ACHN (cell line): ENCODE results near the gene MREG.
"Not testable (repeated sequence)": the region's sequence is repeated elsewhere in the genome, so short reads cannot be mapped to it uniquely, and the experiment has no call there.

Experiments
- DNase-seq: peaks from one replicate; pipeline ENCODE4 v3.0.0-alpha.2; 2015
- in situ Hi-C: cut with HindIII; loops from 2 replicates; pipeline ENCODE4 v1.10.0; 2017; ENCODE audit warnings: low sequenced_read_pairs, low pct_ligation_motif_present, low pct_unique_long_range_greater_than_20kb

Gene MREG

DNA sequence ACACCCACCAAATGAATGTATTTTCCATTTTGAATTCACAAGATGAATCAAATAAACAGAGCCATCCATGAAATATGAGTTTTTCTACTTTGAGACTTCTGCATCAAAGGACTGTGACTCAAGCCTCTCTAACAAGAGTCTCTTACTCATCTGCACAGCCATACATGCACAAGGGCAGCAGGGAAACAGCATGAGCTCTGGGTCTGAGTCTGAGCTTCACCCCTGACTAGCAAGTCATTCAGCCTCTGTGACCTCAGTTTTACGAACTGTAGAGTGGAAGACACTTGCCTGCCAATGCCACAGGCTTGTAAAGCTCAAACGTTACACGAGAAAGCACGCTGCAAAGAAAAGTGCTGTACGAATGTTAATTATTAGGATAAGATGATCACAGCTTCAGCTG is 42.9 kb downstream of the MREG start:
- DNase-seq = no peak
- in situ Hi-C loops = no loop called here

DNA sequence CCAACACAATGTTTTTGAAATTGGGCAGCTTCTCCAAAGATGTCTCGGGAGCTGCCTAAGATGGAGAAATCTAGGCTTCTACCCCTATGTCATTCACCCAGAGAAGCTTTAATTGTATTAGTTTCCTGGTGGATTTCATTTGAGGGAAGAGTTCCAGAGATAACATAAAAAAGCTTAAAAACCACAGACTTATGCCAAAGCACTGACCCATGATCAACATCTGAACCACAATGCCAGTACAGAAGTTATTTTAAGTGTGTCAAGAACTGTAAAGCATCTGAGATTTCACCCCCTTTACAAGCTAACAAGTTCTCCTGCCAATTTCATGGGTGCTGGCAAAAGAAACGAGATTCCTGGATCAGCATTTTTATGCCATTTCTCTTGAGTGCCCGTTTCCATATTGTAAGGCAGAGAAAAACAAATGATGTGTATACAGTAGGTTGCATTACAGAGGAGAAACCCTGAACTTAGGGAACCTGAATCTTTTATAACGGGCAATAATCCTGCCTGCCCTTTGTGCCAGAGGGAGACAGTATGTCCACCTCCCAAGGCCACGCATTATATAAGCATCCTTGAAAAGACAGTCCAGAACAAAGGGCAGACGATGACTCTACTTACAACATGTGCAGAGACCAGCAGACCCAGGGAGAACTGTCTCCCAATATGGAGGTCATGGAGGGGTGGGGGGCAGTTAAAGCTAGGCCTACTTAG is 44.1 kb downstream of the MREG start:
- peak; percentile 24 for DNase-seq
- in situ Hi-C loops = no loop called here

DNA sequence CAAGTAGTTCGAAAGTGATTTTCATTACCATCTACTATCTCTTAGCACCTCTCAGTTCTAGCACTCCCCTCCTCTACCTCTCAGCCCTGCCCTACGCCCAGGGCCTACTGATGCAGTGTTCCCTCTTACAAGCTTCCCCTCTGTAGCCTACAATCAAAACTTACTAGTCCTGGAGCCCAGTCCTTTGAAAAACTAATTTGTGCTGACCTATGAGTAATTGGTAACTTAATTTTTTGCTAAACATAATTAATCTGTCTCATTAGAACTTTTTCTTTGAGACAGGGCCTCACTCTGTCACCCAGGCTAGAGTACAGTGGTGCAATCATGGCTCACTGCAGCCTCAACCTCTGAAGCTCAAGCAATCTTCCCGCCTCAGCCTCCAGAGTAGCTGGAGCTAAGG is 44.9 kb downstream of the MREG start:
- in situ Hi-C loops = no loop called here
- no peak for DNase-seq

DNA sequence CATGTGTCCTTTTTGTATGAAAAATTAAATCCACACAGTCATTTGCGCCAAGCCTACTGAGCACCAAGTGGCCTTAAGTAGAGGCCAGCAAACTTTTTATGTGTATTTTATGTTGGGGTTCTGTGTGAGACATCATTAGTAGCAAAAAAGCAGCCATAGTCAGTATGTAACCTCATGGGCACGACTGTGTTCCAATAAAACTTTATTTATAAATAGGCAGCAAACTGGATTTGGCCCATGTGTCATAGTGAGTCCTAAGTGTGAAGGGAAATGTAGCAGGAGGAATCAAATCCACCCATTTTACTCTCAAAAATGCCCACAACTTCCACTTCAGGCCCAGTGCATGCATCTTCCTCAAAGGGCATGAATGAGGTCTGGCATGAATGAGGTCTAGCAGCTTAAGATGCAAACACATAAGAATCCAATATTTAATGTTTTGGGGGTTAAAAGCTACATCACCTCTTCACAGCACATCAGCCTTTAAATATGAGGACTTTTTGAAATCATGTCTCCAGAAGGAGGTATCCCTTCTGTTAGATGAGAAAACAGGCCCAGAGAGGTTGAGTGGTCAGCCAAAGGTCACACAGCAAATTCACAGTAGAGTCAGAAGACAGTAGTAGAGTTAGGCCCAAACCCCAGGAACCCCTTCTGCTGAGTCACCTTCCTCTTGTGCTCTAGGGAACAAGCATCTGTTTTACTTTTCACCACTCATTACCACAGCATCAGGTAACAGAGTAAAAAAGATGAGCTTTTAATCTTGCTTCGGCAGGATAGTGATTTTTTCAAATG is 45.6 kb downstream of the MREG start:
- no peak for DNase-seq
- in situ Hi-C loops = no loop called here

DNA sequence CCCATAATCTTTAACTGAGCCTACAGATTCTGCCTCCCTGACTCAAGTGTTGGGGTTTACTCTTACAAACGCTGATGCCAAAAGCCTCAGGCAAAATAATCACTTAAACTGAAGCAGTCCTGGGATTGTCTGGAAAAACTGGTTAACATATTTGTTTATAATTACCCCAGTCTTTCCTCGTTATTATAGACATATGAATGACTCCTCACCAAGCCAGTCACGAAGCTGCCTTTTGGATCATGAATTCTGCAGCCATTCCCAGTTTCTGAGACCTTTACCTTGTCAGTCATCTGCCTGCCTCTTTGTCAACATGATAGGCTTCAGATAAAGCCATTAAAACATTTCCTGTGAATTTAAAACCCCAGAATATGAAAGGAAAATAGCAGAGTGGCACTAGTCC is 46.4 kb downstream of the MREG start:
- in situ Hi-C loops = no loop called here
- DNase-seq = no peak

DNA sequence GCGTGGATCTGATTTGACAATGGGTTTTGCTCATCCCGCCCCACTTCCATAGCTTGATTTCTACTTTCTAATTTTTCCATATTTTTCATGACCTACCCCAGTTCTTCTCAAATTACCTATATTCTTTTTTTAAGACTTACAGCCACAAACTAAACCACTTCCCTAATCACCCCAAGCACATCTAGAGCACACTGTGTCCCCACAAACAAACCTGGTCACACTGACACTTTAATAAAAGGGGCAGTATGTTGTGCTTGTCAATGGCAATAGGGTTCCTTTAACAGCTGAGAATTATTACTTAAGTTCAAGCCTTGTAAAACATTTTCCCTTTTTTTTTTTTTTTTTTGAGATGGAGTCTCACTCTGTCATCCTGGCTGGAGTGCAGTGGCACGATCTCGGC is 47.1 kb downstream of the MREG start:
- no peak for DNase-seq
- in situ Hi-C loops = no loop called here

DNA sequence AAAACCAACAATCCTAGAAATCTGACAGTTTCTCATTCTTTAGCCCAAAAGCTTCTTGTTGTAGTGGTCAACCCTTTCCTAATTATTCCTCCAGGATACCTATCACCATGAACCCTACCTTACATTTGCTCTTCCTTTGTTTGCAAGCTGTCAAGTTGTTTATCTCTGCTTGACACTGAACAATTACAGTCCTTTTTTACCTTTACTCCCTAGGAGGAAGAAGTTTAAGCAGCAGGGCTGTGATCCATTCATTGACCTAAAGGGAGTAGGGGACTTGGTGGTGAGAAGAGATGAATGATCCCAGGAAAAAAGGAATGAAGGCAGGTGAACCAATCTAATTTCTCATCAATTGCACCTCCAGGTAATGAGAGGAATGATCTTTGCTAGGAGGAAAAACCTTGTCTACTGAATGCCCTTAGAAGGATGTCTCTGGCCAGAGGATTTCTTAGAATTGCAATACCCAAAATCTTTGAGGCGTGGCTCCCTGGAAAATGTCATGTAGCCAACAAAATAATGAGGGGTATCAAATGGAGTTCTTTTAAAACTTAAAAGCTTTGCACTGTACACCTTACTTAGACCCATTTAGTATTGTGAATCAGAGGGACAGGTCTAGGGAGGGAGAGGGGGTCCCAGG is 47.7 kb downstream of the MREG start:
- DNase-seq = no peak
- in situ Hi-C loops = no loop called here

DNA sequence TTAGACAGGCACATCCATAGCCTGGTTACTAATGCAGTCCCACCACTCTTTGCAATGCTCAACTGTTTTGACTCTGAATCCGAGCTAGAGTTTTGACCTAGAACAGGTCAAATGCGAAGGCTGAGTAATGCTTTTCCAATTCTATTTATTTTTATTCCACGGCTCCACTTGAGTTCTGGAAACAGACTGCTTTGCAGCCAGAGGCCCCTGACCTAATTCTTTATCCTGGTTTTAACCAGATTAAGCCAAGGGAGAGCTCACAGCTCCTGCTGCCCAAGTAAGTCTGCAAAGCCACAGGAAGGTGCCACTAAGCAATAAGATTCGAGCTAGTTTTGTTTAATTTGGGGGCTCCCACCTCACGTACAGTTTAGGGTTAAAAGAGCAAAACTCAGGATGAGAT is 51.4 kb downstream of the MREG start:
- DNase-seq = no peak
- in situ Hi-C loops = no loop called here

DNA sequence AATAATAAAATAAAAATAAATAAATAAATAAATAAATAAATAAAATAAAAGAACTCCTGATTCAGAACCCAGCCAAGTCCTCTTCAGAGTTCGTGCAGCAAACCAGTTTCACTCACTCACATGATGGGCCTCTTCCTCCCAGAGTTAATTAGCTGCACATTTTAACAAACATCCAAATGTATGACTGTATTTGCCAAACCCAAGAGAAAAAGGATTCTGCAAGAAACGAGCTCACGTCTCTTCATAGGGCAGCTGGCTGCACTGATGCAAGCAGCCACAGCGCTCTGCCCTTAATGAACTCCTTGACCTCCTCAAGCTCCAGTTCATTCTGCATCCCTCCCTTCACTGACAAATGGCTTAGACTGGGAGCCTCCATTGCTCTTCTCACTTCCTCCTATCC is 55.1 kb downstream of the MREG start:
- DNase-seq = no peak
- in situ Hi-C loops = no loop called here

DNA sequence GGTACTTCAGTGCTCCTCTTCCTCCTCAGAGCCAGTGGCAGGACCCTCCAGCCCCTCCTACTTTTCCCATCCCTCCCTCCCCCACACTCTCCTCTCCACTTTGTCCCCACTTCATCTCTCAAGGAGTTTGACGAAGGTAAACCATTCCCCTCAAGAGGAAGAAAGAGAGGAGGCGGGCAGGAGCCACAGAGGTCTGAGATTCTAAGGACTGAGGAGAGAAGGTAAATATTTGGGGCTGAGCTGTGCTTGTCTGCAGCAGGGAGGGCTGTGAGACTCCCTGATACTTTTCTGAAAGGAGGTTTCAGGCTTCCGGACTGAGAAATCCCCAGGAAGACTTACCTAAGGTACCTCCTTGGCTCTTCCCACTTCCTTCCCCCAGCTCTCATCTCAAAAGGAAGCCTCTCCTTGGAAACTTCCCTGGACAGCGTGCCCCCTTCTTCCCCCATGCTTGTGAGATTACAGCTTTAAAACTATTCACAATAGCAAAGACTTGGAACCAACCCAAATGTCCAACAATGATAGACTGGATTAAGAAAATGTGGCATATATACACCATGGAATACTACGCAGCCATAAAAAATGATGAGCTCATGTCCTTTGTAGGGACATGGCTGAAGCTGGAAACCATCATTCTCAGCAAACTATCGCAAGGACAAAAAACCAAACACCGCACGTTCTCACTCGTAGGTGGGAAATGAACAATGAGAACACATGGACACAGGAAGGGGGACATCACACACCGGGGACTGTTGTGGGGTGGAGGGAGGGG is 55.8 kb downstream of the MREG start:
- DNase-seq, in situ Hi-C loops: not testable (repeated sequence)

DNA sequence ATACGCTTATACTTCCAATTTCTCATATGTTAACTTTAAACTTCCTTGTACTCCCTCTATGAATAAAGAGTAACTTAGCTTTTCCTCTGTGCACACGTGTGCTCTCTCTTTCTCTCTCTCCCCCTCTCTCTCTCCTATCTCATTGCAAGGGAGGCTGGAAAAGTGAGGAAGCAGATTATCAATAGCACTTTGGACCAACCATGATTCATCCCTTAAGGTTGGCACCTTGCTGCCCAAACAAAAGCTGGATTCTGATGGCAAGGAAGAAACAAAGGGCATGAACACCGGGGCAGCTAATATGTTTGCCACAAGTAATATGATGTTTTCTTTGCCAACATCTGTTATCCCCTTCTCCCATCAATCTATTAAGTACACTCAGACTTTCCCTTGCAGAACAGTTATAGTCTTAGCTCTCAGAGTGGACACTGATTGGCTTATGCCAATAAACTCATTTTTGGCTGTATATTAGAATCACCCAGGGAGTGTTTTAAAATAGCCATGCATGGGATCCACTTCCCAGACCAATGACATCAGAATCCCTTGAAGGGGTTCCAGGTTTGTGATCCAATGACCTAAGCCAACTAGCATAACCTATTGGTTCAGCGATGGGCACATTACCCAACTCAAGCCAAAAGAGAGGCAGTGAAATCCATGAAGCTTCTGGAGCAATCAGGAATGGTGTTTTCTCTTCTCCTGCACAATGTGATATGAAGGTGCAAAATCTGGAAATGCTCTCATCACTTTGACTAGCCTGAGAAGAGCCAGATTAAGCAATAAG is 60.3 kb downstream of the MREG start:
- DNase-seq = no peak
- in situ Hi-C loops = no loop called here

DNA sequence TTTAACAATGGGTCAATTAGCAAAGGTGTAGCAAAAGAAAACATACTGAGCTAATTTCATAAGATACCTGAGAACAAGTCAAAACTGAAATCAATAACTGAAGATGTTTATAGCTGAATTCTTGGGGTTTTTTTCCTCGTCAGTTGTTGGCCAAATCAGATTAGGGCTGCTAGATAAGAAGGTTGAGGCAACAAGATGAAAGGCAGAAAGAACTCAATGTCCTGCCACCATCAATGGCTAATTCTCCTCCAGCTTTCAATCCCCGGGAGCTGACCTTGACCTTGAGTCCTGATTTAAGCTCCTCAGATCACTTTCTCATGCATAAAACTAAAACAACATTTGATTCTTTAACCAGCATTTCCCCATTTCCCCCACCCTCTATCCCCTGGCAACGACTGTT is 61.8 kb downstream of the MREG start:
- in situ Hi-C loops = no loop called here
- no peak for DNase-seq

DNA sequence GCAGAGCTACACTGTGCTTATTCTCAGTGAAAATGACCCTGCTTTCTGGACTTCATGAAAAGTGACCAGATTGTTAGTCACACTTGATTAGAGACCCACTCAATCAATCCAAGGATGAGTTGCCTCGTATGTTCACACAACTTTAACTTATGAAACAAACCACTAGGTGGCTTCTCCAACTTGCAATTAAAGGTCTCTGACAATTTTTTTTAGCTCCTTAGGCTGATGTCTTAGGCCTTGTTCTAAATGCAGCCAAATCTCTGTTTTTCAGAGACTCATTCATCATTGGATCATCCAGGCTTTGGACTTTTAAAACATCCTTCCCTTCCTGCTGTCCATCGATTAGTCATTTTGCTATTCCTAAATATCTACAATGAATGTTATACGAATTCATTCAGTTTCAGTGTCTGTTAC is 63.4 kb downstream of the MREG start:
- in situ Hi-C loops = no loop called here
- peak; percentile 57 for DNase-seq

DNA sequence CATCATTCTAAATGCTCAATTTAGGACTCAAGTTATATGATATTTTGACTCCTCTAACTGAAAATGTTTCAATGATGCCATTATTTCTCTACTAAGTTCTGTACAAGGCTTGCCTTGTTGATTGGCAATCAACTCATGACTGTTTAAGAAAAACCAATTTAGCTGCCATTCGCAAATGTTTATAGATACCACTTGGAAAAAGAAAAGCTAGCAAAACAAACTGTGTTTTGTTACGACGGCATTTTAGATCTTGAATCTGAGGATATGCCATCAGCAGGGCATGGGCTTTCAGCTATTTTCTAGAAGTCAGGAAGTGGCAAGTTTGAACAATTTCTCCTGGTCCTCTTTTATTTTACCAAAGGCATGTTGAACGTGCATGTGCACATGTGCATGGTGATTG is 65.3 kb downstream of the MREG start:
- DNase-seq = no peak
- in situ Hi-C loops = no loop called here

DNA sequence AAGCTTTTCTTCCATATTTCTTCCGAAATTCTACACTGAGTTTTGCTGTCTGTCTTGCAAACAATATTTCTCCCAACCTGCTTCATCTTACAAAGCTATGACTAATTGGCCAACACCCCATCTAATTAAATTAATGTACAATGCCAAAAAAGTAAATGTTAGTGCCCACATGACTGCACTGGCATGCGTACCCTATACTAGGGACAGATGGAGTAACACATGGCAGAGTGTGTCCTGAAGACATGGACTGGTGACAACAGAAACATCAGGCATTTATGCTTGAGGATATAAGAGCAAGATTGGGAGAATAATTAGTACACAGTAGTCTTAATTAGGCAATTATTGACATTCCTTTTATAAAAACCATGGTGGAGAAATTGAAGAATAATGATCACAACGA is 66.8 kb downstream of the MREG start:
- no peak for DNase-seq
- in situ Hi-C loops = no loop called here

DNA sequence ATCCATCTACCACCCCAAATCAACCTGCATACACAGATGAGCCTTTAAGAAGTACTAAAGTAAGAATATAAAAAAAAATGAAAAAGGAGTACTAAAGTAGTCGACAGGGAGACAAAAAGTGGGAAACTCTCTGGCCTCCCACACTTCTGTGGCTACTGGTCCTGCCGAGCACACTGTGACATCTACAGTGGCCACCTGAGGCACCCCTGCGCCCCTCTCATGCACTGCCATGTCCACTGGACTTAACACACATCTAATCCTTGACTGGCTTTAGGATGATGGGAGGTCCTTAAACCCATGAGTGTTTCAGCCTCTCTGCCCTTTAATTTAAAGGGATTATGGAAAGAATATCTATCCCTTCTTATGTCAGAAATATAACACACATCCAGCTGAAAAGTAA is 71.2 kb downstream of the MREG start:
- in situ Hi-C loops = no loop called here
- DNase-seq = no peak

DNA sequence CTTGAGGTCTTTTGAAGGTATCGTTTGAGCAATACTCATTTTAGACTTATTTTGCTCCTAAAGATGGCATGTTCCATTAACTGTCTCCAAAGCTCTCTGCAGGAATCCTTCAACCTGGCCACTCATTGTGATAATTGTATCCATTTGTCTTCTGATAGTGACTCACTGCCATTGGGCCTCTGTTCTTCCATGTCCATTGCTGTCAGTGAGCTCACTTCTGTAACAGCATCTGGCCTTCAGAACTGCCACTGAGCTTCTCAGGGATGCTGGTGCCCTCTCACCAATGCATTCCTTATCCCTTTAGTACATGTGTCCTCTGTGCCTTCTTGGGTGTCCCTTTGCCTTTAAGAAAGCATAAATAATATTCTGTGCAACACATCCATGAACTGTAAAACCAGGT is 71.6 kb downstream of the MREG start:
- no peak for DNase-seq
- in situ Hi-C loops = no loop called here

DNA sequence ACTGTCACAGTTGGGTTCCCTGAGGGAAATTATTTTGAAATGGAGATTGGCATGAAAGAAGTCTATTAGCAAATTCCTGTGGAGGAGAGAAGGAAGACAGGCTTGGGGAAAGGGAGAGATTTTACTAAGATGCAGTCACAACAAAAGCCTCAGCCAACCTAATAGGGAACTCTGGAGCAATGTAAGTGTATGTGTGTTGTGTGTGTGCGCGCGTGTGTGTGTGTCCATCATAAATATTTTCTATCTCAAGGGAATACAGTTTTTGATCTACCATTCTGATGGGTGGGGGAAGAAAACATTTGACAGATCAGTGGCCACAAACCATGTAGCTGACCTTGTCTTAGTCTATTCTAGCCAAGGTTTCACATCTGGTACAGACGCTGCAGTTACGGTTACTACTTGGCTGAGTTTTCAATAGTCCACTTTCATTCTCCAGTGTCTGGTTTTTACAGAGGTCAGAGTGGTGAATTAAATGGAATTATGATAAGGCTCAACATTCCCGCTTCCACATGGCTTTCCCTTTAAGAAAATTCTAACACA is 72.6 kb downstream of the MREG start:
- in situ Hi-C loops = no loop called here
- DNase-seq = no peak
